Activated T-cell treated with anti-CD3 and anti-CD28 coated beads, Interleukin-2, amount 50 U/mL, for 24 hours (primary cell): Measurements from ENCODE around the gene HDHD5.

Source experiments
- DNase-seq: peaks from one replicate; pipeline ENCODE4 v3.0.0-alpha.2; 2020
- H3K27ac Mint-ChIP-seq: 2 replicates; pipeline ENCODE4 v1.8.0; 2020; ENCODE audit warnings: mild to moderate bottlenecking, mixed read lengths
- H3K27me3 Mint-ChIP-seq: 2 replicates; pipeline ENCODE4 v1.8.0; 2020; ENCODE audit warnings: mixed read lengths
- H3K36me3 Mint-ChIP-seq: 2 replicates; pipeline ENCODE4 v1.8.0; 2020; ENCODE audit warnings: low read depth, mixed read lengths
- H3K4me1 Mint-ChIP-seq: 2 replicates; pipeline ENCODE4 v1.8.0; 2020; ENCODE audit warnings: low read depth, mixed read lengths
- H3K4me3 Mint-ChIP-seq: 2 replicates; pipeline ENCODE4 v1.8.0; 2020; ENCODE audit warnings: mild to moderate bottlenecking, moderate library complexity, mixed read lengths
- H3K9me3 Mint-ChIP-seq: 2 replicates; pipeline ENCODE4 v1.8.0; 2020; ENCODE audit warnings: mixed read lengths

The HDHD5 gene

DNA sequence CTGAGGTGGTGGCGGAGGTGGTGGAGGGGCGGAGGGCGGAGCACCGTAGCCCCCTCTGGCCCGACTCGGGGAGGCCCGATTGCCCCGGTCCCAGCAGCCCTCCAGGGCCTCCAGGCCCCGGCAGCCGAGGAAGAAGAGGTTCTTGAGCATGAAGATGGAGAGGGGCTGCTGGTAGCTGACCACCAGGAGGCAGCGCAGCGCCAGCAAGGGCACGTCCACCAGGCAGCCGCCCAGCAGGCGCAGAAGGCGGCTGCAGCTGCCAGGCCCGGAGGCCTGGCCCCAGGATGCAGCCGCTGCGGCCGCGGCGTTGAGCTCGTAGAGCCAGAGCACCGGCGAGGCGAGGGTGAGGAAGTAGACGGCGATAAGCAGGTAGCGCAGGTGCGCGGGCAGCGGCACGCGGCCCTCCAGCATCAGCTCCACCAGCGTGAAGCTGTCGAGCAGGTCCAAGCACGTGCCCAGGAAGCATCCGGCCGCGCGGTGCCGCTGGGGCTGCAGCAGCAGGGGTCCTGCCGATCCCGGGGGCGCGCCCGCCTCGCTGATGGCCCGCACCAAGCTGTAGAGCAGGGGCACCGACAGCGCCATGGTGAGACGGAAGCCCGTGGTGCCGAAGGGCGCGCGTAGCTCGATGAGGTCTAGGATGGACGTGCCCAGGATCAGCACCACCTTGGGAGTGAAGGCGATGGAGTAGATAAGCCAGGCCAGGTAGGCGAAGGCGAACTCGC, 39.4 kb downstream of the HDHD5 start:
- Mint-ChIP-seq H3K36me3 (no peaks in the 10 kb centered on the region), H3K9me3 (no peaks in the 10 kb centered on the region), H3K27me3 (peaks cover 28% of the 10 kb centered on the region), H3K4me1 (peaks cover 51% of the 10 kb centered on the region), H3K4me3 (no peak overlapping the region), H3K27ac (no peak overlapping the region)
- DNase-seq = no peak

DNA sequence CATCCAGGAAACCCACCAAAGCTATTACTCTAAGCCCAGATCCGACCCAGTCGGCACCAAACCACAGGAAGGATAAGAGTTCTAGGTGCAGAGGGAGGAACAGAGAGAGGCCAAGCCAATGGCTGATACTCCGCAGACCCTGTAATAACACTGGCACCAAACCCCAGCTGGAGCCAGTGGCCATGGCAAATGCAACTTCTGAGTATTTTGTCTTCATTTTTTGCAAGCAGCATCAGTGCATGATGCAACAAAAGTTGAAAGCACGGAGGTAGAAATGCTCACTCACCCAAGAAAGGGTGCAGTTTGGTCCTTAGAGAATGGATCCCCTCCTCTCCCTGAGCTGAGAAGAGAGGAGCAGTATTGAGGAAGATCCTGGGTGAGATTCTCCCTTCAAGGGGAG, 40.7 kb downstream of the HDHD5 start:
- peaks cover 28% of the 10 kb centered on the region for H3K27me3 Mint-ChIP-seq
- peaks cover 58% of the 10 kb centered on the region for H3K4me1 Mint-ChIP-seq
- H3K9me3 Mint-ChIP-seq = no peaks in the 10 kb centered on the region
- H3K27ac Mint-ChIP-seq = peak overlapping the region; percentile 74
- no peak overlapping the region for H3K4me3 Mint-ChIP-seq
- no peak for DNase-seq
- H3K36me3 Mint-ChIP-seq = no peaks in the 10 kb centered on the region

DNA sequence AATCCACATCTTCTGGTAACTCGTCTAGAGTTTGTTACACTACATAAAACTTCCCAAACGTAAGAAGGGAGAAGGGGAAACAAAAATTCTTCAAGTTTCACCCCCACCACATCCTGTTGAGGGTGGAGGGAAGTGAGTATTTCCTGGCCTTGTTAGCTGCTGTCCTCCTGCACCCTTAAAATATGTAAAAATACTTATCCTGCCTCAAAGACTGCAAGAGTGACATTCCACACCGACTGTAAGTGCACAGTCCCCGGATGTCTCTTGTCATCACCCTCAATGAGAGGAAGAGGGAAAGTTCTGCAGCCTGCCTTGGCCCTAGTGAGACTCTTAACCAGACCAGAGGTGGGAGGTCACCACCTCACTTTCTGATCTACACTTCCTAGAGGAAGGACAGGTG, 41.2 kb downstream of the HDHD5 start:
- Mint-ChIP-seq H3K4me1 (peaks cover 58% of the 10 kb centered on the region), H3K27ac (peak overlapping the region; percentile 74), H3K4me3 (peak overlapping the region; percentile 4), H3K27me3 (peaks cover 28% of the 10 kb centered on the region), H3K9me3 (no peaks in the 10 kb centered on the region), H3K36me3 (no peaks in the 10 kb centered on the region)
- no peak for DNase-seq

GRCh38 chr22:17117400-17117799, 41.7 kb downstream of the HDHD5 start:
- Mint-ChIP-seq H3K27ac (peak overlapping the region; percentile 74), H3K4me1 (peaks cover 61% of the 10 kb centered on the region), H3K27me3 (peaks cover 24% of the 10 kb centered on the region), H3K4me3 (peak overlapping the region; percentile 4), H3K36me3 (no peaks in the 10 kb centered on the region), H3K9me3 (no peaks in the 10 kb centered on the region)
- DNase-seq = no peak

DNA sequence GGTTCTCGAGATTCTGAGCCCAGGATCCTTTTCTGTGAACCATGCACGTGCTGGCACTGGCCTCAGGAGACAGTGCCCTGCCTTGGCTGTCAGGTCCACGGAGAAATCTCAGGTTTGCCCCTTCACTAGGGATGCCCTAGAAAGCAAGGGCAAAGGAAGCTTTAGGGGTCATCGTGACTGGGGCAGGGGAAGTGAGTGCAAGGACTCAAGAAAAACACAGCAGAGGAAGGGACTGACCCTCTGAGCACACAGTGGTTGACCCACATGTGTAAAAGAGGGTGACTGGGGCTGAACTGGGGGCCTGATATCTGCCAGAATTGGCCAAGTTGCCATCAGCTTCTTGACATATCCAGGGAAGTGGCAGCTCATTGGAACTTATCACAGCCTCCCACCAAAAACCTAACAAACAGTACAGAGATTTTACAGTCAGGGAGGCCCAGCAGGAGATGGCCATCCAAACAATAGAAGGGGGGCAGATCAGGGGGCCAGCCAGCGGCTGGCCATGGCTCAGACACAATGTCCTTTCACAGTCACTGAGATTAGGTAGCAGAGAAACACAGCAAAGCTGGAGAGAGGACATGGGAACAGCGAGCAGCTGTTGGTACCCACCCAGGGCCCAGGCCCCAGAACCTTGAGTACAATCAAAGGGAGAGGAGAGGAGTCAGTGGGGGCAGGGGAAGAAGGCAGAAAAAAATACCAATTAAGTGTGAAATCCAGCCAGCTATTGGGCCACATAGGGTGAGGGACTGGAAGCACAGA, 42.3 kb downstream of the HDHD5 start:
- H3K4me3 Mint-ChIP-seq = no peak overlapping the region
- DNase-seq = no peak
- H3K36me3 Mint-ChIP-seq = no peaks in the 10 kb centered on the region
- no peaks in the 10 kb centered on the region for H3K9me3 Mint-ChIP-seq
- H3K27ac Mint-ChIP-seq = peak overlapping the region; percentile 45
- peaks cover 58% of the 10 kb centered on the region for H3K4me1 Mint-ChIP-seq
- H3K27me3 Mint-ChIP-seq = peaks cover 17% of the 10 kb centered on the region

DNA sequence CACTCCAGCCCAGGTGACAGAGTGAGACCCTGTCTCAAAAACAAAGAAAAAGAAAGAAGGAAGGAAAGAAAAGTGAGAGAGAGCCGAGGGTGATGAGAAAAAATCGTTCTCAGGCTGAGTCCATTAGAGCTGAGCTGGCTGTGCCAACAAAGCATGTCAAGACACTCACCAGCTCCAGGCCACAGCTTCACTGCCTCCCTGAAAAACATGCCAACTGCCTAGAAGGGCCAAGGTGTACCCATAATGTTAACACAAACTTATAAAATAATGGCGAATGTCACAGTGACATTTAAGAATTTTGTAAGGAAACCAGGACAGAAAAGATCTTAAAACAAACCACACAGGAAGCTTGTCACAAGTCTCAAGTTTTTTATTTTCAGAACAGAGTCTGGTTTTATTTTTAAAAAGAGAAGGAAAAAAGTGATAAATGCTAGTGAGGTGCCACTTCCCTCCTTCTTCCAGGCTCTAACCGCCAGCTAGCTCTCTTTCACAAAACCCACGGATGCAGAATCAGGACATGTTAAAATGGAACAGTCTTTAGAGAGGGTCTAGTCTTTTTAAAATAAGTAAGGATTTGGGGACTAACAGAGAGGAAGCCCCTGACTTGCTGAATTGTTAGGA, 43.0 kb downstream of the HDHD5 start:
- Mint-ChIP-seq H3K4me1 (peaks cover 56% of the 10 kb centered on the region), H3K27me3 (peaks cover 12% of the 10 kb centered on the region), H3K36me3 (peaks cover 4% of the 10 kb centered on the region), H3K27ac (peak overlapping the region; percentile 45), H3K9me3 (no peaks in the 10 kb centered on the region), H3K4me3 (no peak overlapping the region)
- DNase-seq = no peak

DNA sequence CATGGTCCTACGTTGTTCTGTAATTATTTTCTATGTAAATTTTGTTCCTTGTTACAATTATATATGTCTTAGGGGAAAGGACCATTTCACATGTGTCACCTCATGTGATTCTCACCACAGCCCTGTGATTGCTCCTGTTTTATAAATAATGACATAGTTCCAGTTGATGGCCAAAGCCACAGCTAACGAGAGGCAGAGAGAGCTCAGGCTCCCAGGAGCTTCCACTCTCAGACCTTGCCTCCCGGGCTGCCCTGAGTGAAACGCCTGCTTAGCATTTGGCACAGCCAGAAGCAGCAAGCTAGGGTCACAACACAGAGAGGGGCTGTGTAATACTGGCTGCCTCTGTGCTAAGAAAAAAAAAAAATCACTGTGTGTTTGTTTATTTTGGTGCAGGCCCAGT, 43.8 kb downstream of the HDHD5 start:
- Mint-ChIP-seq H3K9me3 (no peaks in the 10 kb centered on the region), H3K4me1 (peaks cover 56% of the 10 kb centered on the region), H3K27me3 (peaks cover 12% of the 10 kb centered on the region), H3K4me3 (no peak overlapping the region), H3K27ac (no peak overlapping the region), H3K36me3 (peaks cover 12% of the 10 kb centered on the region)
- no peak for DNase-seq

DNA sequence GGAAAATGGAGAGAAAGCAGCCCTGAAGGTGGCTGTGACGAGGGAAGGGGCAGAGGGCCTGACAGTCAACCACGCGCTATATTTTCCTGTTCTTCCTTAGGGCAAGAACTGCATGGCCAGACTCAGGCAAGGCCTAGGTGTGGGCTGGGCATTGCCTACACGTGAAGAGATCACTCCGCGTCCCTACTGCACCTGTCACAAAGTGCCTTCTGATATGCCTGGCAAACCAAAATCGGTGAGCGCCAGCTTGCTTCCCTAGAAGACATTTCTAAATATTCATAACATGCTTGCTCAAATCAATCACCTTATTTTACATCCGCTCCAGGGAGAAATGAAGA, 44.2 kb downstream of the HDHD5 start:
- DNase-seq = no peak
- no peak overlapping the region for H3K27ac Mint-ChIP-seq
- H3K9me3 Mint-ChIP-seq = no peaks in the 10 kb centered on the region
- H3K4me3 Mint-ChIP-seq = no peak overlapping the region
- H3K4me1 Mint-ChIP-seq = peaks cover 56% of the 10 kb centered on the region
- H3K36me3 Mint-ChIP-seq = peaks cover 16% of the 10 kb centered on the region
- peaks cover 11% of the 10 kb centered on the region for H3K27me3 Mint-ChIP-seq

GRCh38 chr22:17114173-17114897, 44.7 kb downstream of the HDHD5 start:
- Mint-ChIP-seq H3K27me3 (peaks cover 6% of the 10 kb centered on the region), H3K9me3 (no peaks in the 10 kb centered on the region), H3K27ac (no peak overlapping the region), H3K4me3 (no peak overlapping the region), H3K4me1 (peaks cover 56% of the 10 kb centered on the region), H3K36me3 (peaks cover 21% of the 10 kb centered on the region)
- DNase-seq = no peak

- no peak for DNase-seq
- peaks cover 24% of the 10 kb centered on the region for H3K36me3 Mint-ChIP-seq
- H3K9me3 Mint-ChIP-seq = no peaks in the 10 kb centered on the region
- no peak overlapping the region for H3K27ac Mint-ChIP-seq
- H3K27me3 Mint-ChIP-seq = no peaks in the 10 kb centered on the region
- H3K4me3 Mint-ChIP-seq = no peak overlapping the region
- H3K4me1 Mint-ChIP-seq = peaks cover 50% of the 10 kb centered on the region
These were observed 45.5 kb downstream of the HDHD5 start for GRCh38 chr22:17113600-17113999.

DNA sequence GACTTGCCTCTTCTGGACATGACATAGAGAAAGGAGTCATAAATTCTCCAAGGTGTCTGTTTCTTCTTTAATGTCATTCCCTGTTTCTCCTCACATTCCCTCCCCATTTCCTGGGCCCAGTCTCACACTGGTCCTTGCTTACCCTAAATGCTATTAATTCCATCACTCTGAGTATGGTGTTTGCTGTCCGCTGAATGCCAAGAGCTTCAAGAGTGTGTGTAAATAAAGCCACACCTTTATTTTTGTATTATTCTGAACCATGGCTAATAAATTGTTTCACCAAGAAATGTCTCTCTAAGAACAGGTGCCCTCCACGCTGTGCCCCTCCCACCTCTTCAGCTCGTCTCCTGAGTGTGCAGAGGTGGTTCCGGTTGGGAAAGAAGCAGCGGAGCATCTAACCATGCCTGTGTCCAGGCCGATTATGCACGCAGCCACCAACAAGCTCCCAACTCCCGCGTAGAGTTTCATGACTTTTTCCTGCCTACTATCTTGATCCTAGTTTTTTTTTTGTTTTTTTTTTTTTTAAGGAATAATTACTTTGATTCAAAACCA, 46.5 kb downstream of the HDHD5 start:
- Mint-ChIP-seq H3K4me1 (peaks cover 42% of the 10 kb centered on the region), H3K27ac (peak overlapping the region; percentile 7), H3K9me3 (no peaks in the 10 kb centered on the region), H3K4me3 (no peak overlapping the region), H3K36me3 (peaks cover 33% of the 10 kb centered on the region), H3K27me3 (no peaks in the 10 kb centered on the region)
- no peak for DNase-seq

GRCh38 chr22:17110791-17111550, 48.1 kb downstream of the HDHD5 start:
- H3K27ac Mint-ChIP-seq = no peak overlapping the region
- no peak overlapping the region for H3K4me3 Mint-ChIP-seq
- no peak for DNase-seq
- no peaks in the 10 kb centered on the region for H3K9me3 Mint-ChIP-seq
- no peaks in the 10 kb centered on the region for H3K27me3 Mint-ChIP-seq
- H3K36me3 Mint-ChIP-seq = peaks cover 49% of the 10 kb centered on the region
- H3K4me1 Mint-ChIP-seq = peaks cover 42% of the 10 kb centered on the region

DNA sequence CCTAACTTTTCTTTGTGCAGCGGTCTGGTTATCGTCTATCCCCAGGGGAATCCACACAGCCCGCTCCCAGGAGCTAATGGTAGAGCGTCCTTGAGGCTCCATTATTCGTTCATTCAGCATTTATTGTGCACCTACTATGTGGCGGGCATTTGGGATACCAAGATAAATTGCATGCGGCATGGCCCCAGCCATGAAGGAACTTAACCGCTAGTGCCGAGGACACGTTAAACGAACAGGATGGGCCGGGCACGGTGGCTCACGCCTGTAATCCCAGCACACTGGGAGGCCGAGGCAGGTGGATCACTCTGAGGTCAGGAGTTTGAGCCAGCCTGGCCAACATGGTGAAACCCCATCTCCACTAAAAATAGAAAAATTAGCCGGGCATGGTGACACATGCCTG, 49.1 kb downstream of the HDHD5 start:
- Mint-ChIP-seq H3K36me3 (peaks cover 59% of the 10 kb centered on the region), H3K9me3 (no peaks in the 10 kb centered on the region), H3K27ac (no peak overlapping the region), H3K4me3 (no peak overlapping the region), H3K4me1 (peaks cover 41% of the 10 kb centered on the region), H3K27me3 (no peaks in the 10 kb centered on the region)
- DNase-seq = no peak
